ENCODE data around the gene NEUROD1.
"Not testable (repeated sequence)": the region's sequence is repeated elsewhere in the genome, so short reads cannot be mapped to it uniquely, and the experiment has no call there.

Gene NEUROD1

DNA sequence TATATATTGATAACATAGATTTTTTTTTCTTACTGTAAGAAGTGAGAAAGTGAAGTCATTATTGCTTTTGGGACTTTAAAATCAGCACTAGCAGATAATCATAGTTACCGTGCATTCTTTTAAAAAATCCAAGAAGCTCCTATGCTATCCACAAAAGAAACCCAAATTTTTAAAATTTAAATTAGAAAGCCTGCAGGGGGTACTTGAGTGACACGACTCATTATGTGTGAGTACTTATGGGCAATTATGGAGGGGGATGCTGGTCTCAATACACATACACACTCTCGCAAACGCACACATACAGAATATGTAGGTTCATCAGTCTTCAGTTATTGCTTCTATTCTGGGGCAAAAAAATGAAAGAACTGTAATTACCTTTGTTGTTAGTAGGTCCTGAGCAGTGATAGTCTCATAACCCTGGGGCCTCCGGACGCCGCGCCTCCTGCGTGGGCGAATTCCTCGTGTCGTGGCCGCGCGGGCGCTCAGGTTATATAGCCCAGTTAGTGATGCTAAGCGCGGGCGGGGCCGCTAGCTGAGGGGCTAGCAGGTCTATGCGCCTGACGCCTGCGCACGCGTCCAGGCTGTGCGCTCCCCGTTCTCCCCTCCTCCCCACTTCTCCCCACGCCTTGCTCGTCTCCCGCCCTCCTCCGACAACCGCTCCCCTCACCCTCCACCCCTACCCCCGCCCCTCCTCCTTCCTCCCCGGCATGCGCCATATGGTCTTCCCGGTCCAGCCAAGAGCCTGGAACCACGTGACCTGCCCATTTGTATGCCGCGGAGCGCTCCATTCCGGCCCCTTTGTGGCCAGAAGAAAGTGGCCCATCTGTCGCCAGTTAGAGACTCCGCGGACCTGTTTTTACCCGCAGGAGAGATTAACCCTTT, at the start of gene NEUROD1:
Gene NEUROD1 (minus strand): TSS at position 463 of the 882 bp plus-strand sequence. CDS start 1,657 bp downstream, outside the sequence.
- in situ Hi-C loops (cut with MboI; ENCODE audit: low sequenced_read_pairs) = no loop called here

DNA sequence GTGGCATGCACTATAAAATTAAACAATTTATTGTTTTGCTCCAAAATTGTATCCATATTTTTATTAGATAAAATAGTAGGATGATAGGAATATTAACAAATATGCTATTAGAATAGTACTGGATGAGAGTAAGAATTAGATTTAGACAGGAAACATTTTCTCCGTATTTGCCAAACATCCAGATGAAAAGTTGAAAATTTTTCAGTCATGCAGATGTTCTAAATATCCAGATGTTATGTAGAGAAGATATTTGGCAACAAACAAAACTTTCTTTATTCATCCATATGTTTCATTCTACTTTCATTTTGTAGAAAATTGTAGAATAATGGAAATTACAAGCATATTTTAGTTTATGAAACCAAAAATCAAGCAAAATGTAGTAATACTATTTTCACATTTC, 45.2 kb upstream of the NEUROD1 start:
- in situ Hi-C loops (cut with MboI; ENCODE audit: low sequenced_read_pairs) = no loop called here

DNA sequence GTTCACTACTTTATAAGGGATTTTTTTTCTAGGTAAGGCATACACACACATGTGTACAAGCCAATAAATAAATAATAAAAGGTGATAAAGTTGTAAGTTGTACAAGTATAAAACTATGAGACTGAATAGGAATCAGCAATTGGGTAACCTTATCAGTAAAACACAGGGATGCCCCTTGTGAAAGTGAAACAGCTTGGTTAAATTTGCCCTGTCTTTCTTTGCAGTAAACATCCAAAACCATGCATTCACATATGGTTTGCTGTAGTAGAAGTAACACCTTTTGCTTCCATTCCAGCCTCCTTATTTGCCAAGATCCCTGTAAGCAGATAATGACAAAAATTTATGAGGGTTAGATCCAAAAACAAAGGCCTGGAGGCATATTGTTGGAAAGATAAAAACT, 44.3 kb upstream of the NEUROD1 start:
- in situ Hi-C loops (cut with MboI; ENCODE audit: low sequenced_read_pairs) = no loop called here

DNA sequence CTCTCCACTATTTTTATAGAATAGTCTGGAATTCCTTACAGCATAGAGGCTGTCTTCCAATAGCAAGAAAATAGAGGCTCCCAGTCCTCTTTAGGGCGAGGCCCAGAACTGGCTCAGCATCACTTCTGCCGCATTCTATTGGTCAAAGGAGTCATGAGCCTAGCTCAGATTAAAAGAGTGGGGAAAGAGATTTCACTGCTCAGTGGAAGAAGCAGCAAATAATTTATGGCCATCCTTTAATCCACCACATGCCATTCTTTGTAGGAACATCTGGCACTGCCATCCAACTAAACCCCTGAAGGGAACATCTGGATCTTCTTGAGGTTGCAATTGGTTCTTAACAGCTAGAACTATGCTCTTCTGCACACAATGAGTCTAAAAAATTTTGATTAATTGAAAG, 43.4 kb upstream of the NEUROD1 start:
- in situ Hi-C loops (cut with MboI; ENCODE audit: low sequenced_read_pairs) = no loop called here

DNA sequence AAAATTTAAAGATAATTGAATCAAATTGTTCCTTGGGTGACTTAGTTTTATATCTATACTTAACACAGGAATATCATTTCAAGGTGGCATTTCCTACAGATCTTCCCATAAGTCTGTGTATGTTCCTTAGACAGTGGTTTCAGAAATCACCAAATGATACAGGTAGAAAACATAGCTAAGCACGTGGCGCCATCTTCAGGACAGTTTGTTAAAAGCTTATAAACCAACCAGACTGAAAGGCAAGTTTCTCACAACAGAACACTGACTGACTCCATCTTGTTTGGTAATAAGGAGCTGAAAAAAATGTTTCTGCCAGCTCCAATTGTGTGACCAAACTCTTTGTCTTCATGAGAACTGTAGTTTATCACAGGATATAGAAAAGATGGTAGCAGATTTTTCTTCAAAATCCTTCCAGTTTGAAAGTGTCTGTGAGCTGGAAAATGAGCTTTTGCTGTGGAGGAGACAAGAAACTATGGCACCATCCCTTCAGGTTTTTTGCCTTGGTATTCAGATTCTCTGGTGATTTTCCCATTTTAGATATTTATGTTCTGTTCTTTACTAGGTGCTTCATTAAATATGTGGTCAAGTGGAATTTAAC, 34.8 kb upstream of the NEUROD1 start:
- in situ Hi-C loops (cut with MboI; ENCODE audit: low sequenced_read_pairs) = no loop called here

DNA sequence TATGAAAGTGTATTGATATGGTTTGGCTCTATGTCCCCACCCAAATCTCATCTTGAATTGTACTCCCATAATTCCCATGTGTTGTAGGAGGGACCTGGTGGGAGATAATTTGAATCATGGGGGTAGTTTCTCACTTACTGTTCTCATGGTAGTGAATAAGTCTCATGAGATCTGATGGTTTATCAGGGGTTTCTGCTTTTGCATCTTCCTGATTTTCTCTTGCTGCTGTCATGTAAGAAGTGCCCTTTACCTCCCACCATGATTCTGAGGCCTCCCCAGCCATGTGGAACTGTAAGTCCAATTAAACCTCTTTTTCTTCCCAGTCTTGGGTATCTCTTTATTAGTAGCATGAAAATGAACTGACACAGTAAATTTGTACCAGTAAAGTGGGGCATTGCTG, 30.7 kb upstream of the NEUROD1 start:
- in situ Hi-C loops (cut with MboI; ENCODE audit: low sequenced_read_pairs) = not testable (repeated sequence)

DNA sequence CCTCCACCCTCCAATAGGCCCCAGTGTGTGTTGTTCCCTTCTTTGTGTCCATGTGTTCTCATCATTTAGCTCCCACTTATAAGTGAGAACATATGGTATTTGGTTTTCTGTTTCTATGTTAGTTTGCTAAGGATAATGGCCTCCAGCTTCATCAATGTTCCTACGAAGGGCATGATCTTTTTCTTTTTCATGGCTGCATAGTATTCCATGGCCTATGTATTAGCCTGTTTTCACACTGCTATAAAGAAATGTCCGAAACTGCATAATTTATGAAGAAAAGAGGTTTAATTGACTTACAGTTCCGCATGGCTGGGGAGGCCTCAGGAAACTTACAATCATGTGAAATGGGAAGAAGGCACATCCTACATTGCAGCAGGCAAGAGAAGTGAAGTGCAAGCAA, 22.2 kb upstream of the NEUROD1 start:
- in situ Hi-C loops (cut with MboI; ENCODE audit: low sequenced_read_pairs) = not testable (repeated sequence)

DNA sequence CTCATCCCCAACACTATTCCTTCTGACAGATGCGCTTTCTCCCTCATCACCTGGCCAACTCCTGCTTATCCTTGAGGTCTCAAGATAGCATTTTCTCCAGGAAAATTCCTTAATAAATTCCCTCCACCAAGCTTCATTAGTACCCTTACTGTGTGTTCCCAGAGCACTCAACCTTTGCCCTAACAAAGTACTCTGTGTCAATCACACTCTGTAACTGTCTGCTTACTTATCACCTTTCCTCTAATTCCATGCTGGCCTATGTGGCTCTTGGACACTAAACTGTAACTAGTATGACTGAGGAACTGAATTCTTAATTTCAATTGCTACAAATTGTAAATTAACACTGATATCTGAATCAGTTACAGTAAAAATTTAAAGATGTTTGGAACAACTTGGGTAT, 17.9 kb upstream of the NEUROD1 start:
- in situ Hi-C loops (cut with MboI; ENCODE audit: low sequenced_read_pairs) = no loop called here

DNA sequence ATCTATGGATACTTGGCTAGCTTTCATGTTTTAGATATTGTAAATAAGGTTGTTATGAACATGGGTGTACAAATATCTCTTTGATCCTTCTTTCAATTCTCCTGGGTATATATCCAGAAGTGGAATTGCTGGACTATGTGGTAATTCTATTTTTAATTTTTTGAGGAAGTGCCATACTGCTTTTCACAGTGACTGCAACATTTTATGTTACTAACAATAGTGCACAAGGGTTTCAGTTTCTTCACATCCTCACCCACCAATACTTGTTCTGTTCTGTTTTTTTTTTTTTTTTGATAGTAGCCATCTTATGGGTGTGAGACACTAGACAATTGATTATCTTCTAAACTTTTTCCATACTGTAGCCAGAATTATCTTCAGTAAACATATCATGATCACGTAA, 17.3 kb upstream of the NEUROD1 start:
- in situ Hi-C loops (cut with MboI; ENCODE audit: low sequenced_read_pairs) = no loop called here

DNA sequence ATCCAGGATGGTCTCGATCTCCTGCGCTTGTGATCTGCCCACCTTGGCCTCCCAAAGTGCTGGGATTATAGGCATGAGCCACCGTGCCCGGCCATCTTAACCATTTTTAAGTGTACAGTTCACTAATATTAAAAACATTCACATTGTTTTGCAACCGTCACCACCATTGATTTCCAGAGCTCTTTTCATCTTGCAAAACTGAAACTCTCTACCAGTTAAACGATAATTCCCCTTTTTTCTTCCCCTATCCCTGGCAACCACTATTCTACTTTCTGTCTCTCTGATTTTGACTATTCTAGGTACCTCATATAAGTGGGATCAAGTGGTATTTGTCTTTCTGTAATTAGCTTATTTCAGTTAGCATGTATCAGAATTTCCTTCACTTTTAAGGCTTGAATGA, 16.8 kb upstream of the NEUROD1 start:
- in situ Hi-C loops (cut with MboI; ENCODE audit: low sequenced_read_pairs) = no loop called here

DNA sequence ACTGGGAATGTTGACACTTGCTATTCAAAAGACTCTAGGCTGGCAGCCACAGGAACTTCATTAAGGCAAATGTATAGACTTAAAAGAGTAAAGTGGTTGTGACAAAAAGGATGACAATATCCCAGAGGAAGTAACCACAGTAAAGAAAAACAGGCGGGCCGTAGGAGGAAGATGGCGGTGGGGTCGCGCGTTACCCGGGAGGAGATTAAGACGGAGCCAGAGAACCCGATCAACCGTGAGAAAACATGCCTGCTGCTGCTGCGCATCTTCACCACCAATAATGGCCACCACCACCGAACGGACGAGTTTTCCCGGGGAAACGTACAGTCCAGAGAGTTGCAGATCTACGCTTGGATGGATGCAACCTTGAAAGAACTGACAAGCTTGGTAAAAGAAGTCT, 14.0 kb upstream of the NEUROD1 start:
- in situ Hi-C loops (cut with MboI; ENCODE audit: low sequenced_read_pairs) = no loop called here

DNA sequence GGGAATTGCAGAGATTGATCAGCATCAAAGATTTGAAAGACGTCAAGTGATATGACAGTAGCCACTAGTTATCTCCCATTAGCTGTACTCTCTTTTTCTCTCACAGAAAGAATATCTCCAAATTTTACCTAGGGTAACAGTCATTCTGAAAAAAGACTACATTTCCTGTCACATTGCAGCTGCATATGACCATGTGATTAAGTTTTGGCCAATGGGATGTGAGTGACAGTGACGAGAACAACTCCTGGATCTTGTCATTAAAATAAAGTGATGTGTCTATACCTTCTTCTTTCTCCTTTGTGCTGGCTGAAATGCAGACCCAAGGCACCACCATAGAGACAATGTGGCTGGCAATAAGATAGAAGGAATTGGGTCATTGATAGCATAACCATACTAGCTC, 10.5 kb upstream of the NEUROD1 start:
- in situ Hi-C loops (cut with MboI; ENCODE audit: low sequenced_read_pairs) = no loop called here

DNA sequence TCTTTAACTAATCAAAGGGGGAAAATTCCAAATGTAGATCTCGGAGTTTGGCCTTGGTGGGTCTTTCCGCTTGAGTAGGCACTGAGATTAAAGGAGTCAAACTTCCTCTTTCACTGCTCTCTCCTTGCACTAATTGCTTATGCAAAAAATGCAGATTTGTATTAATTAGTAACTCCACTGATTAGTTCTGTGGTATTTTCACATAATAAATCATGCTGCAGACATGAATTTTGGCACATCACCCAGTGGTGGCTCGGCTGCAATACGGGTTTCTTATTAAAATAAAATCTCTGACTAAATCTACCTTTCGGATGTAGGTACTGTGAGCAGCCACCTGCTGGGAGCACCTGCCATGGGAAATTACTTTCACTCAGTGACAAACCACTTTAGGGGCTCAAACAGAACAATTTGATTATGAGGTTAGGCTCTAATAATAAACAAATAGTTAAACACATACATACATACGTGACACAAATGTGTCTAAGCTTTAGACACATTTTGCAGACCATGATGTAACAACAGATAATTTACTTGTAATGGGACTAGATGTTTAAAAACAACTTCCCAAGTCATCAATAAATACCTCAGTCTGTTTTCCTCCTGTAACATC, 6.4 kb upstream of the NEUROD1 start:
- in situ Hi-C loops (cut with MboI; ENCODE audit: low sequenced_read_pairs) = no loop called here

DNA sequence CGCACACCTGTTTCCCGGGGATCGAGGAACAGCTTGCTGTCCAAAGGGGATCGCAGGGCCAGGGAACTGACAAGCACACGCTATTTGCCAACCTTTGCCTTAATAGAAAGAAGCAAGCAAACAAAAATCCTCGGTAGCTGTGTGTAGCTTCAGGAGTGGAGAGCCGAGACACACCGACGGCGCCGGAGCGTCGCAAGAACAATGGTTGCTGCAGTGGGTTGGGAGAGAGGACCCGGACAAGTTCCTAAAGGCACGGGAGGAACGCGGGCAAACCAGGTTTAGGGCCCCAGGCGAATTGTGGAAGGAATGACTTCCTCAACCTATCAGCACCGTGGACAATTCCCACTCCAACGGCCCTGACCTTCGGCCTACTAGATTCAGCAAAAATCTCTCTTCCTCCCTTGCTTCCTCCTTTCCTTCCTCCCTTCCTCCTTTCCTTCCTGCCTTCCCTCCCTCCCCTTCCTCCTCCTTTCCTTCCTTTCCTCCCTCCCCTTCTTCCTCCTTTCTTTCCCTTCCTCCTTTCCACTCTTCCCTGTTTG, 4.9 kb upstream of the NEUROD1 start:
- in situ Hi-C loops (cut with MboI; ENCODE audit: low sequenced_read_pairs) = no loop called here

DNA sequence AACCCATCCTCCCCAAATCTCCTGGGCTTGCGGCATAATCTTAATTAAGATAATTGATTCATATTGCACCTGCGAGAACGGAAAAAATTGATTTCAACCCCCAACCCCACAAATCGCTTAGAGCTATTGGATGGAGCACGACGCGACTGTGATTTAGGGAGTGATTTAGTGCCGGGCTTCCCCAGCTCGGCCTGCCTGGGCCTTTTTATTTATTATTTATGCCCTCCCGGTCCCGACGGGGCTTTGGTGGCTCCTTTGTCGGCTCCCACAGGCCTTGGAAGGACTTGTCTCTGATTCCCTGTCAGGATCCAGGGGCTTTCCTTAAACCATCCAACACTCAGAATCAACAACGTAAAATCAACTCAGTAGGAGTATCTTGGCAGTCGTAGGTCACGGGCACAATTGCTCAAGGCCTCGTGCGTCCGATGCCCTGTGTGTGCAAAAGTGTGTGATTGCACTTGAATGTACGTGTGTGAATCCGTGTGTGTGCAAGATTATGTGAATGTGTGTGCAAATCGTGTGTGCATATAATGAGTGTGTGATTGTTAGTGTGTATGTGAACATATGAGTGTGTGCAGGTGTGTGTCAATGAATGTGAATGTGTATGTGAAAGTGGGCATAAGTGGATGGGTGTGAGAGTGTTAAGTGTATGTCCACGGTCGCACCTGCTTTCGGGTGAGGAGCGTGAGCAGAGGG, 4.3 kb upstream of the NEUROD1 start:
- in situ Hi-C loops (cut with MboI; ENCODE audit: low sequenced_read_pairs) = no loop called here

DNA sequence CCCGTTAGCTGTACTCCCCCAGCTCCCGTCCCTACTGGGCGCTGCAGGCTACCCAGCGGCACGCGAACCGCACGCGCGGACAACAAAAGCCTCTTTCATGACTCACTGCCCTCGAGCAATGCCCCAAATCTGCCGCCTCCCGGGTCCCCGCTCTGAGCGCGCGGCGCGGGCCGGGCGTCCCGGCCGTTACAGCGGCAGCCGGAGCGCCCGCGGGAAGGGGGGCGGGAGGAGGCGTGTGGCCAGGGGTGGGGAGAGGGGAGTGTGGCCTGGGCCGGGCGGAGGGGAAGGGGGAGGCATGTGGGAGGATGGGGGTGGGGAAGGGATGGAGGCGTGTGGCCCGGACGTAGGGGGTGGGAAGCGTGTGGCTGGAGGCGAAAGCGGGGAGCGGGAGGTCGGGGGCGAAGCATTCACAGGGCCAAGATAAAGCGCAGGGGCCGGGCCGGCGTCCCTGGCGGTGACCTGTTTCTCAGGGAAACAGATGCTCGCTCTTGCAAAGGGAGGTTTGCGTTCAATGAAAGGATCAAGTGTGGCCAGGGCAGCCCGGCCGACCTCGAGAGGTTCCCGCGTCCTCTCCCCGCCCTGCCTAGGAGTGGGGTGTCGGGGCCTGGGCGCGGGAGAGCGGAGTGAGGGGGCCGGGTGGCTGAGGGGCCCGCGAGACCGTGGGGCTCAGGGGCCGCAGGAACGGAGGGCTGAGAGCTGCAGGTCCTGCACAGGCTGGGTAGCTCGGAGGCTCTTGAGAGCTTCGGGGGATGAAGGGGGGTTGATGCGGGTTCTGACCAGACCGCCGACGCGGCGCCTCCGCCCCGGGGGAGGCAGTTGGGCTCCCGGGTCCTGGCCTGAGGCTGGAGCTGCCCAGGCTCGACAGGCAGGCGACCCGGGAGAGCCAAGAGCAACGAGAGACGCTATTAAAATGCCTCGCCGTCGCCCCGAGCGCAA, 3.5 kb upstream of the NEUROD1 start:
- in situ Hi-C loops (cut with MboI; ENCODE audit: low sequenced_read_pairs) = no loop called here

DNA sequence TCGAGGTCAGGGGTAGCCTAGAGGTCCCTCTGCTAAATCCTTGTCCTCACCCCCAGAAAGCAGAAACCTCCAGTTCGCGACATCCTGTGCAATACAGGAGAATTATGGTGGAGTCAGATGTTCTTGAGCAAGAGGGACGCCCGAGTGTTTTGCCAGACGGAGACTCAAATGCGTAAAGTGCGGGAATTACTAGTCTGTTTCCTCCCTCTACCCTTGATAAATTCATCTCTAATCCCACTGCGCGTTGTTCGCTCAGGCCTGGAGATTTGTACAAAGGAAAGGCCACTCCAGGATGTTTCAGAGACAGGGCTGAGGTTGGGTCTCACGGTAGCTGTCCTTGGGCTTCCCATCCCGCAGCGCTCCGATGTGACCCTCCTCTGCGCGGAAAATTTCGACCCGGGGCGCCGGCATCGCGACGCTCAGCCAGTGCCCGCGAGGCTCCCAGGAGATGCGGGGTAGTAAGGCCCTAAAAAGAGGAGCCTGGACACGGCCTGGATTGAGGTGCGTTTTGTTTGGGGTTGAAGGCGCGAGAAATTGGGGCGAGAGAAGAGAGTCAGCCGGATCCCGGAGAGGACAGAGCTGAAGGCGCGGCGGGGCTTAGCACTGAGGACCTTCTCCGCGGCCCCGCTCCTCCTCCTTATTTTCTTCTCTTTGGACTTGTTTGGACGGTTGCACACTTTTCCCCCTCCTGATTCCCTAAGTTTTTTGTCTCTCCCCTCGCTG, 2.6 kb upstream of the NEUROD1 start:
- in situ Hi-C loops (cut with MboI; ENCODE audit: low sequenced_read_pairs) = no loop called here

DNA sequence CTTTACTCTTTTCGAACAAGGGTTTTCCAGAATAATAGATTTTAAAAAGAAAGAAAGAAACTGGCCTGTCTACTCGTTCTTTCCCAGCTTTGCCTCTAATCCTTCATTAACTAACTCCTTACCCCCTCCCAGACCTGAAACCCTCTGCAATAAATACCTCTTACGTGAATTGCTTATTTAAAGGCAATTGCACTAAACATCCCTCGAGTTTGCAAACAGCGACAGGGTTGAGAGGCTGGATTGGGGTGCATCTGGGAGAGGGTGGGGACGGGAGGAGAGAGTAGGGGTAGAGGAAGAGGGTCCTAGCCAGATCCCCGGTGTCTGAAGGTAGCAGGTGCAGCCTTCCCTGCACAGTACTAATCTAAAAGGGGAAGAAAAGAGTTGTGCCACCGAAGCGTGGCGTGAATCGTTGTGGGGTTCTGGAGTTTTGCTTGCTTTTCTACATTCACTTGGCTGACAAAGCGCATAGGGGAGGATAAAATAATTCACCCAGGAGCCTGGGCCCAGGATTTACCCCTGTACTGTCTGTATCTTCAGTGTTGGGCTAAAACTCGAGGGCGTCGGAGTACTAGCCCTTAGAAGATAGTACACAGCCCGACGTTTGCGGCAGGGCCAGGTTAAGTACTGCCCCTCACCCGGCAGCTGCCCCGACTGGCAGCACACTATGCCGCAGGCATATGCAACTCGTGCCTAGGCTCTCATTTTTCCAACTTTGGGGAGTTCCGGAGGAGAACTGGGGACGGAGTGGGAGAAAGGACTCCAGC, 1.9 kb upstream of the NEUROD1 start:
- in situ Hi-C loops (cut with MboI; ENCODE audit: low sequenced_read_pairs) = no loop called here
